GM19025 (cell line): Measurements from ENCODE around the gene SPOUT1.
"Not testable (repeated sequence)": the region's sequence is repeated elsewhere in the genome, so short reads cannot be mapped to it uniquely, and the experiment has no call there.

ENCODE experiments used
- ATAC-seq: cut with Tn5 transposase; IDR thresholded peaks from one replicate; pipeline ENCODE4 v1.9.1; 2021; ENCODE audit warnings: mild to moderate bottlenecking, low read depth, moderate library complexity; ENCODE audit not compliant: unreplicated experiment

The SPOUT1 gene

GRCh38 chr9:128818099-128818838 is 11.3 kb downstream of the SPOUT1 start, which contains the start of gene ENDOG:
Gene ENDOG, plus strand, starts transcription at chr9:128818500. Its CDS starts 185 bp downstream, at chr9:128818685.
- ATAC-seq: peak; percentile 88

GRCh38 chr9:128810873-128811272 is 18.7 kb downstream of the SPOUT1 start:
- no peak for ATAC-seq

DNA sequence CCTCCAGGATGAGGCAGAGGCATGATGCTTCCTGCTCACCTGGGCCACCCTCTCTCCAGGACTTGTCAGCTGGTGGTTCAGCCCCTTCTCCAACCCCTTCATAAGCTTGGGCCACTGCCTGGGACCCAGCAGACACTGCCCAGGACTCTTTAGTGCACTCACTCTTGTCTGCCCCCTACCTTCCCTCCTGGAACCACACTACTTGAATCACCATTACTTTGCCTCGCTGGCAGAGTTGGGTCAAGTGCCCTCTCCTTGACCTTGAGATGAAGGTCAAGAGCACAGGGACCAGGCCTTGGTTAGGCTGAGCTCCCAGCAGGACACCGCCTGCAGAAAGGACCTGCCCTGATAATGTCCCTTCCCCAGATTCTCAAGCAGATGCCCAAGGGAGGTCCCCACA is 19.8 kb downstream of the SPOUT1 start:
- ATAC-seq: no peak

DNA sequence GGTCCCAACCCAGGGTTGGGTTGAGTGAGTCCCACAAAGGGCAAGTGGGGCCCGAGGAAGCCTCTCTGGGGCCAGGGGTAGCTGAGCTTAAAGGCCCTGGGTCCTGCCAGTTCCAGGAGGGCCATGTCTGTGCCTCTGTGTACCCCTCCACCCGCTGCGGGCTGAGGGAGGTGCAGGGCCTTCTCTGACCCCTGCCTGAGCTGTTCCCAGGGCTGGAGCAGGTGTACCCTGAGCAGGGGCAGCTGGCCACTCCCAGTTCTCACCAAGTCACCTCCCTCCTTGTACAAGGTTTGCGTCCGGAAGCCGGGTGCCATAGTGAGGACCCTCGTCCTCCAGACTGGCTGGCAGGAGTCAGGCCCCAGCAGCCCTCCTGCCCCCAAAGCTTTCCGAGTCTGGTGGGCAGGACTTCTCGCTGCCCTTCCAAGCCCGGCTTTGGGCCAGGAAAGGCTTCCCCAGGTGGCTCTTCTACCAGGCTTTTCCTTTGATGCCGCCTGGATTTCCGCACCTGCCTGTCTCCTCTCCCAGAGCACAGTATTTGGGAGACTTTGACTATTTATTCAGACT is 20.5 kb downstream of the SPOUT1 start:
- no peak for ATAC-seq

- ATAC-seq: no peak
Measured at GRCh38 chr9:128808543-128808942, 21.1 kb downstream of the SPOUT1 start.

- ATAC-seq: no peak
Measured at GRCh38 chr9:128807827-128808226, 21.8 kb downstream of the SPOUT1 start.

DNA sequence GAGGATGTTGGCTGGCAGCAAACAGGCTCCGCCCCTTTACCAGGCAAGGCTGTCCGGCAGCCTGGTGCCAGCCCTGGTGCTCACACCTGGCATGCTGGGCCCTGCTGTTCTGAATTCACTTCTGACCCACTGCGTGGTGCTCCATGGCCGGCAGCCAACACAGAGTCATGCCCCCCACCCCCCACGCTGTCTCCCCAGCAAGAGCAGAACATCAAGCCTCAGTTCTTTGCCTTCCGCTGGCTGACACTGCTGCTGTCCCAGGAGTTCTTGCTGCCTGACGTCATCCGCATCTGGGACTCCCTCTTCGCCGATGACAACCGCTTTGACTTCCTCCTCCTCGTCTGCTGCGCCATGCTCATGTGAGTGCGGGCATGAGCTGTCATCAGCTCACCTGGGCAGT is 23.9 kb downstream of the SPOUT1 start:
- no peak for ATAC-seq

GRCh38 chr9:128802482-128802881 is 27.1 kb downstream of the SPOUT1 start:
- ATAC-seq: no peak

DNA sequence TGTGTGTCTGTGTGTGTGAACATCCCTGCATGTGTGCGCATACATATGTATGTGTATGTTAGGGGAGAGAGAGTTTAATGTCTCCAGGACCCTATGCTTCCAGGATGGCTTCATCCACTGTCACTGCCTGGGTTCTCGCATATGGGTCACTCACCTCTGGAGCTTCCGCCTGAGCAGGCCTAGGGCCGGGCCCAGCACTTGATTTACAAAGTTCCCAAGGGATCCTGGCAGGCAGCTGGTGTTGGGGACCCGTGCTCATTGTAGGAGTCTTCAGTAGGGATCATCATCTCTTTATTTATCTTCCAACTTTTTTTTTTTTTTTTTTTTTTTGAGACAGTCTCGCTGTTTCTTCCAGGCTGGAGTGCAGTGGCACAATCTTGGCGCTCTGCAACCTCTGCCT is 29.5 kb downstream of the SPOUT1 start:
- no peak for ATAC-seq

DNA sequence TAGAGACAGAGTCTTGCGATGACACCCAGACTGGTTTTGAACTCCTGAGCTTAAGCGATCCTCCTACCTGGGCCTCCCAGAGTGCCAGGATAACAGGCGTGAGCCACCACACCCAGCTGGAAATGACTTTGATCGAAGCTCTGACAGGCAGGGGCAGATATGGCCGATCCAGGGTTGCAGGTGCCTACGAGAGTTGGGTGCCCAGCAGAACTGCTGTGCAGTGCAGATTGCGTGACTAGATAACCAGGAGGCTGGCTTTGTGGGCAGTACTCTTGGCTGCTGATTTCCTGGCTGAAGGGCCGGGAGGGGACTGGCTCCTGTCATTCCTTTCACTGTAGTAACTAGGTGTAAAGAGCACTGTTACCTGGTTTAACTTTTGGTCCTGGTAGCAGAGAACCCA is 30.7 kb downstream of the SPOUT1 start:
- no peak for ATAC-seq

- ATAC-seq: not testable (repeated sequence)
Measured at GRCh38 chr9:128794961-128795360, 34.6 kb downstream of the SPOUT1 start.

DNA sequence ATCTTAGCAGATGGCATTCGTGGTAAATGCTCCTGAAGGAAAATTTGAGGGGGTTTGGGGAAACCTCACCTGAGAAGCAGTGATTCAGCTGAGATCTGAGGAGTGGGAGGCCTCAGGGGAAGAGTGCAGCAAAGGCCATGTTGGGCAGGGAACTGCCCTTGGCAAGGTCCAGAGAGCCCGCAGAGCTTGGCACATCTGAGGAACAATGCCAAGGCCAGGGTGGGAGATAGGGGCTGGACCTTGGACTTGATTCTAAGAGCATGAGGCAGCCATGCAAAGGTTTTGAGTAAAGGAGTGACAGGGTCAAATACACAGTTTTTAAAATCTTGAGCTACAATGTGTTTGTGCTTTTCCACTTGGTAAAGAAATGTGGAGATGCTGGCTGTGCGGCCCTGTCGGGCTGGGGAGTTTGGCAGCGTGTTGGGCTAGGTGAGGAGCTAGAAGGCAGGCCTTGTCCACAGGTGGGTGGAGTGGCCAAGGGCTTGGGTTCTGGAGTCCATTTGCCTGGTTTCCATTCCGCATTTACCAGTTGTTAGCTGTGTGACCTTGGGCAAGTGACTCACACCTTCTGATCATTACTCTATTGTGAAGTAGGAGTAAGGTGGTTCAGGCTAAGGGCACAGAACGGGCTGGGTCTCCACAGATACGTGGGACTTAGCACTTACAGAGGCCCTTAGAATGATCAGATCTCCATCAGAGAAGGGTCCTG is 36.5 kb downstream of the SPOUT1 start:
- ATAC-seq: no peak

- ATAC-seq: no peak
Measured at GRCh38 chr9:128792134-128792533, 37.5 kb downstream of the SPOUT1 start.

- ATAC-seq: no peak
Measured at GRCh38 chr9:128790536-128790935, 39.1 kb downstream of the SPOUT1 start.

- no peak for ATAC-seq
Measured at GRCh38 chr9:128788445-128788844, 41.1 kb downstream of the SPOUT1 start.

DNA sequence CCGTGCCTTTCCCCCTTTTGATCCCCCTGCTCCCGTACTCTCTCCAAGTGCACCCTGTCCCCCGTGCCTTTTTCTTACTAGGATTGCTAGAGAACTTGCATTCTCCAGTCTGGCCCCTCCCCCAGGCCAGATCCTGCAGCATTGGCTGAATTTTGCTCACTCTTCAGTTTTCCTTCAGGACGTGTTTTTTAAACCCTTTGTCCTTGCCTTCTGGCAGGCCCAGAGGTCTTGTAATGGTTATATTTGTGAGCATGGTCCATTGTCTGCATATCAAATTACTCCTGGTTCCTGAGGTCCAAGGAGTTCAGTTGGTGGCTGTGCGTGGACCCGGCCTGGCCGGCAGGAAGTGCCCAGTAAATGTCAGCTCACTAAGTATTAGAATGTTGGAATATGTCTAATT is 41.9 kb downstream of the SPOUT1 start:
- no peak for ATAC-seq

GRCh38 chr9:128786681-128787601 is 42.7 kb downstream of the SPOUT1 start, which contains the start of gene TBC1D13:
Gene TBC1D13, plus strand, starts transcription at chr9:128787253. Its CDS starts 101 bp downstream, at chr9:128787354.
- ATAC-seq: peak; percentile 77

- no peak for ATAC-seq
Measured at GRCh38 chr9:128785427-128785826, 44.2 kb downstream of the SPOUT1 start.

DNA sequence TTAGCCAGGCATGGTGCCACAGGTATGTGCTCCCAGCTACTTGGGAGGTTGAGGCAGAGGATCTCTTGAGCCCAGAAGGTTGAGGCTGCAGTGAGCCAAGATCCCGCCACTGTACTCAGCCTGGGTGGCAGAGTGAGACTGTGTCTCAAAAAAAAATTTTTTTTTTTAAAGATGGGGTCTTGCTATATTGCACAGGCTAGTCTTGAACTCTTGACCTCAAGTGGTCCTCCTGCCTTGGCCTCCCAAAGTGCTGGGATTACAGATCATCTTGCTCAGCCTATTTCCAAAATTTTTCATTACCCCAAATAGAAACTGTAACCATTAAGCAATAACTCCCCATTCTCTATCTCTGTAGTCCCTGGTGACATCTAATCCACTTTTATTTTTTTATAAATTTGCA is 46.9 kb downstream of the SPOUT1 start:
- ATAC-seq: no peak
